Measurements from ENCODE around the gene TPK1. TPM values are rescaled to one million over a fixed set of nuclear protein-coding genes. Genes with fewer than 3 reads are reported as not detected.

TPK1 gene
- total and polyA plus RNA-seq, 2 of the 8 experiments (the other 6 are each of a cell fraction or from before 2014, with no cell fraction given): 1.9 to 2.7 TPM

GRCh38 chr7:144771174-144771573, 64.7 kb downstream of the TPK1 start (continued):
- TF ChIP-seq CHD7 (IDR thresholded peaks at IDR 0.05; ENCODE audit: insufficient replicate concordance, low read length) (no peak), RBBP5 (IDR thresholded peaks at IDR 0.05; ENCODE audit: borderline replicate concordance, low read depth, low read length) (no peak), CREB1 (IDR thresholded peaks at IDR 0.05) (no peak), TBP (IDR thresholded peaks at IDR 0.05; ENCODE audit: low read depth, low read length) (no peak), PHF8 (conservative IDR thresholded peaks at IDR 0.05; ENCODE audit: low read depth, low read length) (no peak), BACH1 (IDR thresholded peaks at IDR 0.05; ENCODE audit: low read length) (no peak)

Data from H1 (cell line).